IMR-90 (cell line): Measurements from ENCODE around the gene RSRC1. TPM values are rescaled to one million over a fixed set of nuclear protein-coding genes. Genes with fewer than 3 reads are reported as not detected.

ENCODE experiments used
- ATAC-seq: fragments of 200-7000 bp; cut with Tn5 transposase; 2 replicates; pipeline ENCODE4 v1.9.1; 2020; ENCODE audit warnings: low read depth, mild to moderate bottlenecking, moderate library complexity
- BruUV-seq: library from RNA; stranded (reverse); fragments of 400-500 nt; replicated peaks from 2 replicates; lab custom pipeline; 2021; lab: Mats Ljungman, UMichigan
- CTCF ChIA-PET: fragments of 300-600 bp; formaldehyde crosslinking; extraction: SDS; loops from one replicate; lab custom pipeline; 2021; ENCODE audit warnings: antibody characterized with exemption; lab: Yijun Ruan, JAX
- POLR2A ChIA-PET: fragments of 300-600 bp; sonication (Branson Sonifier 250); formaldehyde crosslinking; loops from one replicate; lab custom pipeline; 2022; ENCODE audit warnings: antibody characterized with exemption; ENCODE audit not compliant: unreplicated experiment; lab: Charles Lee
- DNase-seq: peaks from one replicate; pipeline ENCODE4 v3.0.0; 2013
- H2AFZ ChIP-seq: replicated peaks from 2 replicates; pipeline ENCODE3; 2013; ENCODE audit warnings: low read length, mild to moderate bottlenecking; ENCODE audit not compliant: poor library complexity
- H2AK5ac ChIP-seq: 2 replicates; pipeline ENCODE4 v1.6.1; 2013; ENCODE audit warnings: low read depth, low read length, inconsistent platforms
- H2AK9ac ChIP-seq: replicated peaks from 2 replicates; pipeline ENCODE3; 2013; ENCODE audit warnings: mild to moderate bottlenecking, low read depth, low read length, moderate library complexity; ENCODE audit not compliant: poor library complexity
- H2BK120ac ChIP-seq: 2 replicates; pipeline ENCODE4 v1.6.1; 2013; ENCODE audit warnings: low read depth, low read length, inconsistent platforms
- H2BK15ac ChIP-seq: 3 replicates; pipeline ENCODE4 v1.6.1; 2013; ENCODE audit warnings: low read depth, low read length, inconsistent platforms
- H2BK20ac ChIP-seq: 2 replicates; pipeline ENCODE4 v1.6.1; 2013; ENCODE audit warnings: low read depth, mild to moderate bottlenecking, inconsistent platforms, low read length, moderate library complexity
- H2BK5ac ChIP-seq: 2 replicates; pipeline ENCODE4 v1.6.1; 2013; ENCODE audit warnings: mild to moderate bottlenecking, low read depth, low read length, inconsistent platforms; ENCODE audit not compliant: poor library complexity, severe bottlenecking
- H3K14ac ChIP-seq: replicated peaks from 2 replicates; pipeline ENCODE4 v1.6.1; 2013; ENCODE audit warnings: low read depth, low read length, inconsistent platforms
- H3K18ac ChIP-seq: 2 replicates; pipeline ENCODE4 v1.6.1; 2013; ENCODE audit warnings: low read depth, low read length, control low read depth
- H3K23ac ChIP-seq: 2 replicates; pipeline ENCODE4 v1.6.1; 2013; ENCODE audit warnings: low read depth, low read length, inconsistent platforms
- H3K27ac ChIP-seq: 2 replicates; pipeline ENCODE4 v1.5.1; 2013; ENCODE audit warnings: mild to moderate bottlenecking, control low read depth, low read length; ENCODE audit not compliant: insufficient read depth
- H3K27me3 ChIP-seq: 2 replicates; pipeline ENCODE4 v1.6.1; 2013; ENCODE audit warnings: low read length; ENCODE audit not compliant: control insufficient read depth, insufficient read depth
- H3K36me3 ChIP-seq: 2 replicates; pipeline ENCODE4 v1.6.1; 2013; ENCODE audit warnings: low read length, mixed read lengths; ENCODE audit not compliant: control insufficient read depth, insufficient read depth
- H3K4ac ChIP-seq: 2 replicates; pipeline ENCODE4 v1.6.1; 2013; ENCODE audit warnings: low read depth, low read length, inconsistent platforms
- H3K4me1 ChIP-seq: 2 replicates; pipeline ENCODE4 v1.6.1; 2013; ENCODE audit warnings: low read length, mixed read lengths; ENCODE audit not compliant: control insufficient read depth, insufficient read depth
- H3K4me2 ChIP-seq: 2 replicates; pipeline ENCODE4 v1.6.1; 2013; ENCODE audit warnings: low read depth, mild to moderate bottlenecking, control low read depth, low read length, moderate library complexity
- H3K4me3 ChIP-seq: 2 replicates; pipeline ENCODE4 v1.5.1; 2013; ENCODE audit warnings: low read depth, mild to moderate bottlenecking, control low read depth, low read length, moderate library complexity; ENCODE audit not compliant: insufficient read depth
- H3K56ac ChIP-seq: 2 replicates; pipeline ENCODE4 v1.6.1; 2013; ENCODE audit warnings: low read length, inconsistent platforms; ENCODE audit not compliant: insufficient read depth; ENCODE audit errors: extremely low read depth
- H3K79me1 ChIP-seq, 2 experiments: 2 replicates each; pipeline ENCODE4 v1.6.1; 2013; ENCODE audit warnings: low read length in 2 of 2, inconsistent platforms in 1 of 2, low read depth in 1 of 2
- H3K9ac ChIP-seq: 2 replicates; pipeline ENCODE4 v1.6.1; 2013; ENCODE audit warnings: low read depth, low read length, control low read depth
- H3K9me1 ChIP-seq: 2 replicates; pipeline ENCODE4 v1.6.1; 2013; ENCODE audit warnings: low read length, inconsistent platforms; ENCODE audit not compliant: insufficient read depth
- H3K9me3 ChIP-seq: 2 replicates; pipeline ENCODE4 v1.6.1; 2013; ENCODE audit warnings: low read length; ENCODE audit not compliant: control insufficient read depth, insufficient read depth
- H4K20me1 ChIP-seq: 2 replicates; pipeline ENCODE4 v1.6.1; 2013; ENCODE audit warnings: low read length, inconsistent platforms; ENCODE audit not compliant: insufficient read depth
- H4K5ac ChIP-seq: 2 replicates; pipeline ENCODE4 v1.6.1; 2013; ENCODE audit warnings: mild to moderate bottlenecking, low read depth, low read length, control low read depth
- H4K8ac ChIP-seq, 2 experiments: 2 replicates each; pipeline ENCODE4 v1.6.1; 2013; ENCODE audit warnings: low read depth in 2 of 2, low read length in 2 of 2, control low read depth in 1 of 2, inconsistent platforms in 1 of 2
- H4K91ac ChIP-seq: 2 replicates; pipeline ENCODE4 v1.6.1; 2013; ENCODE audit warnings: low read depth, low read length, inconsistent platforms; ENCODE audit not compliant: insufficient read depth
- CEBPB ChIP-seq: IDR thresholded peaks from 2 replicates; pipeline ENCODE4 v1.6.1; 2012; ENCODE audit warnings: low read depth, low read length, improper control_type of control experiment
- RAD21 ChIP-seq: IDR thresholded peaks from 2 replicates; pipeline ENCODE4 v1.6.1; 2012; ENCODE audit warnings: low read length, improper control_type of control experiment
- WGBS, 2 experiments: methylation state at CpG; one replicate each; pipeline versions ENCODE4 v1.1.5 to v1.1.7; 2013; ENCODE audit warnings: missing lambda C conversion rate in 2 of 2; ENCODE audit not compliant: insufficient read length in 1 of 2; ENCODE audit errors: extremely low coverage in 2 of 2; 5-methylcytosine and 5-hydroxymethylcytosine counted together
- dilution Hi-C: fragments of 300-500 bp; cut with HindIII; formaldehyde crosslinking; loops from one replicate; pipeline ENCODE4 v1.14.3; 2018; ENCODE audit warnings: low sequenced_read_pairs; ENCODE audit not compliant: unreplicated experiment
- in situ Hi-C: fragments of 300-500 bp; cut with MboI; formaldehyde crosslinking; loops from 3 replicates; pipeline ENCODE4 v1.14.3; 2019; ENCODE audit warnings: low sequenced_read_pairs, inconsistent platforms, mixed read lengths
- intact Hi-C: fragments of 100-400 bp; cut with micrococcal nuclease; formaldehyde crosslinking; loops from 2 replicates; pipeline ENCODE4 v1.10.0; 2022
- polyA plus RNA-seq, 3 experiments: library from polyadenylated mRNA; depleted of rRNA; stranded (reverse); fragments of >200 nt; gene quantifications; 2 replicates each; pipeline ENCODE4 v1.2.3, GENCODE V29; 2012; ENCODE audit warnings: low replicate concordance in 1 of 3
- total RNA-seq: library from RNA; depleted of rRNA; stranded (reverse); fragments of >200 nt; gene quantifications from 2 replicates; pipeline ENCODE4 v1.2.3, GENCODE V29; 2012

RSRC1 gene
- total and polyA plus RNA-seq, 2 of the 4 experiments (the other 2 are of a cell fraction), result 3.8 to 41.8 TPM

GRCh38 chr3:158128755-158129154, 18.9 kb downstream of the RSRC1 start:
- Histone ChIP-seq H4K5ac (no peak overlapping the region), H4K20me1 (no peaks in the 10 kb centered on the region; the same call in 1 of the 2 replicates), H3K9me3 (no peaks in the 10 kb centered on the region), H3K9me1 (no peaks in the 10 kb centered on the region), H2BK120ac (no peak overlapping the region), H2AFZ (no peak overlapping the region), H2BK15ac (no peak overlapping the region), H4K91ac (no peak overlapping the region), H2AK9ac (no peak overlapping the region), H3K4me2 (no peak overlapping the region), H2BK20ac (no peak overlapping the region), H3K4ac (no peak overlapping the region), H3K36me3 (peaks cover 5% of the 10 kb centered on the region), H3K23ac (no peak overlapping the region), H3K56ac (no peak overlapping the region), H3K14ac (no peak overlapping the region), H3K4me1 (no peaks in the 10 kb centered on the region), H3K79me1 (peaks cover 5 to 9% of the 10 kb centered on the region in 2 experiments), H2BK5ac (no peak overlapping the region), H2AK5ac (no peak overlapping the region), H3K27ac (no peak overlapping the region), H4K8ac (no peak overlapping the region), H3K4me3 (no peak overlapping the region), H3K9ac (no peak overlapping the region), H3K27me3 (no peaks in the 10 kb centered on the region), H3K18ac (no peak overlapping the region)
- DNase-seq (no peak), ATAC-seq (no peak)
- intact Hi-C loops (no loop called here), dilution Hi-C loops (no loop called here), in situ Hi-C loops (no loop called here)
- no CpG with 5 or more reads among the region's 6 CpGs for WGBS, 2 experiments
- BruUV-seq, result no TSS peak
- POLR2A ChIA-PET, result no interaction called here
- TF ChIP-seq RAD21 (no peak), CEBPB (peak; percentile 68)
- CTCF ChIA-PET, result no interaction called here
